ENCODE data around the gene OR1E2. TPM values are rescaled to one million over a fixed set of nuclear protein-coding genes. Genes with fewer than 3 reads are reported as not detected.

The OR1E2 gene
- total and polyA plus RNA-seq, 10 of the 15 experiments (the other 5 are each of a cell fraction or from before 2014, with no cell fraction given): not detected

GRCh38 chr17:3474212-3474611, 40.6 kb upstream of the OR1E2 start (continued):
- TF ChIP-seq RB1 (IDR thresholded peaks at IDR 0.05; ENCODE audit: borderline replicate concordance) (no peak), ZZZ3 (IDR thresholded peaks at IDR 0.05; ENCODE audit: control insufficient read depth, insufficient read length, low read depth) (no peak)

DNA sequence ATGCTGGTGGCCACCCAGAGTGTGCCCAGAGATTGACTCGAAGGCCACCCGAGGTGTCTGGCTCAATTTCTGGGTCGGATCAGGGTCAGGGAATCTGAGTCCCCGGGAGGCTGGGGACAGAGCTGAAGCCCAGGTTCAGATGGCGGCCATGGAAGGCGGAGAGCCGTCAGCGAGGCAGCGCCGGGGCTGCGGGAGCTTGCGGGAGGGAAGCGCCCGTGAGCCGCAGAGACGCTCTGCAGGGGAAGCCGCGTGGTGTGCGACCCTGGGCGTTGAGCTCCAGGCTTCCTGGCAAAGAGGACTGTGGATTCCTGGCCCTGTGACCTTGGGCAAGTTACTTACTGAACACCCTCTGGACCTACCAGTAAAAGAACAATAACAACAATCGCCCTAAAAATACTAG, 38.5 kb upstream of the OR1E2 start:
- H3K79me2 ChIP-seq (ENCODE audit: control insufficient read depth, insufficient read depth, low read length): no peaks in the 10 kb centered on the region
- H3K4me3 ChIP-seq: no peak overlapping the region
- intact Hi-C loops (cut with micrococcal nuclease; ENCODE audit: unreplicated experiment) (no loop called here), in situ Hi-C loops (cut with MboI) (no loop called here)
- no peak for ATAC-seq
- H3K27ac ChIP-seq (ENCODE audit: control insufficient read depth, insufficient read depth): no peak overlapping the region
- H4K20me1 ChIP-seq (ENCODE audit: control insufficient read depth, insufficient read depth): no peaks in the 10 kb centered on the region
- ChIA-PET CTCF (no interaction called here), RAD21 (ENCODE audit: unreplicated experiment) (no interaction called here), POLR2A (interaction anchor here (0.7 kb wide), 1 partner anchor 119 kb away, joined by 4 read pairs; no protein-coding TSS in a partner anchor), SMC1A (ENCODE audit: uncharacterized antibody, unreplicated experiment) (interaction anchor here (0.8 kb wide), 1 partner anchor 52 kb away, joined by 4 read pairs; no protein-coding TSS in a partner anchor)
- no peaks in the 10 kb centered on the region for H3K9me3 ChIP-seq (replicated peaks; ENCODE audit: control insufficient read depth, insufficient read depth, low read length)
- H3K27me3 ChIP-seq (replicated peaks in 1 of 2; ENCODE audit: control insufficient read depth in 2 of 2, insufficient read depth in 2 of 2, low read length in 1 of 2): no peaks in the 10 kb centered on the region
- no peak overlapping the region for H2AFZ ChIP-seq (ENCODE audit: control insufficient read depth, low read depth, low read length)
- no peak for TF ChIP-seq GATAD2B (conservative IDR thresholded peaks at IDR 0.05; ENCODE audit: low read depth)
- no peak for TF ChIP-seq HDGF (IDR thresholded peaks at IDR 0.05)
- TF ChIP-seq KDM1A (IDR thresholded peaks at IDR 0.05; ENCODE audit: borderline replicate concordance): no peak
- TF ChIP-seq, protein P1, sequence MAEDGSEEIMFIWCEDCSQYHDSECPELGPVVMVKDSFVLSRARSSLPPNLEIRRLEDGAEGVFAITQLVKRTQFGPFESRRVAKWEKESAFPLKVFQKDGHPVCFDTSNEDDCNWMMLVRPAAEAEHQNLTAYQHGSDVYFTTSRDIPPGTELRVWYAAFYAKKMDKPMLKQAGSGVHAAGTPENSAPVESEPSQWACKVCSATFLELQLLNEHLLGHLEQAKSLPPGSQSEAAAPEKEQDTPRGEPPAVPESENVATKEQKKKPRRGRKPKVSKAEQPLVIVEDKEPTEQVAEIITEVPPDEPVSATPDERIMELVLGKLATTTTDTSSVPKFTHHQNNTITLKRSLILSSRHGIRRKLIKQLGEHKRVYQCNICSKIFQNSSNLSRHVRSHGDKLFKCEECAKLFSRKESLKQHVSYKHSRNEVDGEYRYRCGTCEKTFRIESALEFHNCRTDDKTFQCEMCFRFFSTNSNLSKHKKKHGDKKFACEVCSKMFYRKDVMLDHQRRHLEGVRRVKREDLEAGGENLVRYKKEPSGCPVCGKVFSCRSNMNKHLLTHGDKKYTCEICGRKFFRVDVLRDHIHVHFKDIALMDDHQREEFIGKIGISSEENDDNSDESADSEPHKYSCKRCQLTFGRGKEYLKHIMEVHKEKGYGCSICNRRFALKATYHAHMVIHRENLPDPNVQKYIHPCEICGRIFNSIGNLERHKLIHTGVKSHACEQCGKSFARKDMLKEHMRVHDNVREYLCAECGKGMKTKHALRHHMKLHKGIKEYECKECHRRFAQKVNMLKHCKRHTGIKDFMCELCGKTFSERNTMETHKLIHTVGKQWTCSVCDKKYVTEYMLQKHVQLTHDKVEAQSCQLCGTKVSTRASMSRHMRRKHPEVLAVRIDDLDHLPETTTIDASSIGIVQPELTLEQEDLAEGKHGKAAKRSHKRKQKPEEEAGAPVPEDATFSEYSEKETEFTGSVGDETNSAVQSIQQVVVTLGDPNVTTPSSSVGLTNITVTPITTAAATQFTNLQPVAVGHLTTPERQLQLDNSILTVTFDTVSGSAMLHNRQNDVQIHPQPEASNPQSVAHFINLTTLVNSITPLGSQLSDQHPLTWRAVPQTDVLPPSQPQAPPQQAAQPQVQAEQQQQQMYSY (CRISPR knock-in tag; IDR thresholded peaks at IDR 0.05): no peak
- no peak for TF ChIP-seq EZH2 (IDR thresholded peaks at IDR 0.05; ENCODE audit: borderline replicate concordance, control insufficient read depth, low read depth, low read length)
- TF ChIP-seq HDAC2 (IDR thresholded peaks at IDR 0.05): no peak
- no peak for TF ChIP-seq ZNF622 (IDR thresholded peaks at IDR 0.05)
- TF ChIP-seq FOS (IDR thresholded peaks at IDR 0.05; ENCODE audit: borderline replicate concordance, extremely low read depth, insufficient read length): no peak
- no peak for TF ChIP-seq ZBTB11 (CRISPR knock-in tag; IDR thresholded peaks at IDR 0.05)
- H3K36me3 ChIP-seq (ENCODE audit: control insufficient read depth in 2 of 2, insufficient read depth in 2 of 2, low read length in 1 of 2): no peaks in the 10 kb centered on the region
- no peak for DNase-seq (ENCODE audit: low read depth, low spot score)
- H3K4me1 ChIP-seq (ENCODE audit: control insufficient read depth, insufficient read depth, low read length): no peaks in the 10 kb centered on the region
- no TSS peak for BruUV-seq (replicated peaks)
- no peak overlapping the region for H3K9ac ChIP-seq (ENCODE audit: control insufficient read depth, insufficient read depth, low read length)
- FAIRE-seq: no peak
- WGBS (ENCODE audit: insufficient coverage, insufficient replicate concordance, low lambda C conversion rate, missing lambda C conversion rate): 70% methylated on average over 21 of the region's 21 CpGs
- H3K4me2 ChIP-seq (ENCODE audit: control insufficient read depth, insufficient read depth): no peak overlapping the region
